Measurements from ENCODE around the gene COMMD9. TPM values are rescaled to one million over a fixed set of nuclear protein-coding genes. Genes with fewer than 3 reads are reported as not detected.
A peak's percentile ranks its signal among the peaks of the same experiment; 100 is the strongest.

COMMD9 gene
- total and polyA plus RNA-seq, 2 experiments from 2014 or later: 22.4 to 44.1 TPM

DNA sequence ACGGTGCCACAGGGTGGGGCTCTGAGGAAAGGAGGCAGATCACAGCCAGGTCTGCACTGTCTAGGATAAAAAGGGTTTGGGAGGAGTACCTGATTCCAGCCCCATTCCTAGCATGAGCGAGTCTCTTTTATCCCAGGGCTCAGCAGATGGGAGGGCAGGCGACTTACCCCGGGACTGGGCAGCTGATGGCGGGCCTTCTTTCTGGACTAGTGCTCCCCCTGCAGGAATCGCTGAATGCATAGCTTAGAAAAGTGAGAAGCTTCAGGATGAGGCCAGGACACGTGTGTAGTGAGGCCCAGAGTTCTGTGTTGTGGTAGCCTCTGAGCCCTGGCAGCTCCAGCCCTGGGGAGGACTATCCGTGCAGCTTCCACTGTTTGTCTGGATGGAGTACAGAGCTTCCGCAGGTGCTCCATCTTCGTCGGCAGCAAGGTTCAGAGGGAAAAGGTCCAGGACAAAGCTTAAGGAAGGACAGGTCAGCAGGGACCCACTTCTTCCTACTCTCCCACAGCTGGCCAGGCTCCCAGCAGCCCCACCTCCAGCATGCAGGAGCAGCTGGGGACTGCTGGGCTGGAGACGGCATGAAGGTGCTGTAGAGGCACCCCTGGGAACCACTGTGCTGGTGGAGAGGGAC is 30.4 kb downstream of the COMMD9 start:
- Histone ChIP-seq H3K4me1 (ENCODE audit: insufficient read depth) (no peaks in the 10 kb centered on the region), H3K9me2 (ENCODE audit: insufficient read depth) (no peaks in the 10 kb centered on the region), H3K27me3 (ENCODE audit: insufficient read depth) (no peaks in the 10 kb centered on the region), H2AFZ (0 out of 2 replicates have a peak overlapping the region, but pooled peaks have one; percentile 65), H3K4me2 (no peak overlapping the region), H3F3A (replicated peaks; ENCODE audit: low read depth) (no peaks in the 10 kb centered on the region), H4K20me1 (replicated peaks; ENCODE audit: insufficient read depth) (no peaks in the 10 kb centered on the region), H3K79me2 (replicated peaks; ENCODE audit: insufficient read depth) (no peaks in the 10 kb centered on the region), H3K27ac (ENCODE audit: low read depth) (no peak overlapping the region), H3K4me3 (no peak overlapping the region), H3K36me3 (ENCODE audit: insufficient read depth) (no peaks in the 10 kb centered on the region)
- peak; percentile 93 for ATAC-seq
- Mint-ChIP-seq H3K36me3 (ENCODE audit: low read depth) (peaks cover 3% of the 10 kb centered on the region; the same call in 2 of the 3 replicates), H3K27me3 (ENCODE audit: insufficient read depth, low read depth, poor library complexity) (peaks cover 18% of the 10 kb centered on the region), H3K9me3 (no peaks in the 10 kb centered on the region; the same call in 2 of the 3 replicates), H3K4me1 (peaks cover 9% of the 10 kb centered on the region), H3K4me3 (no peak overlapping the region), H3K27ac (no peak overlapping the region)
- TF ChIP-seq, protein P1, sequence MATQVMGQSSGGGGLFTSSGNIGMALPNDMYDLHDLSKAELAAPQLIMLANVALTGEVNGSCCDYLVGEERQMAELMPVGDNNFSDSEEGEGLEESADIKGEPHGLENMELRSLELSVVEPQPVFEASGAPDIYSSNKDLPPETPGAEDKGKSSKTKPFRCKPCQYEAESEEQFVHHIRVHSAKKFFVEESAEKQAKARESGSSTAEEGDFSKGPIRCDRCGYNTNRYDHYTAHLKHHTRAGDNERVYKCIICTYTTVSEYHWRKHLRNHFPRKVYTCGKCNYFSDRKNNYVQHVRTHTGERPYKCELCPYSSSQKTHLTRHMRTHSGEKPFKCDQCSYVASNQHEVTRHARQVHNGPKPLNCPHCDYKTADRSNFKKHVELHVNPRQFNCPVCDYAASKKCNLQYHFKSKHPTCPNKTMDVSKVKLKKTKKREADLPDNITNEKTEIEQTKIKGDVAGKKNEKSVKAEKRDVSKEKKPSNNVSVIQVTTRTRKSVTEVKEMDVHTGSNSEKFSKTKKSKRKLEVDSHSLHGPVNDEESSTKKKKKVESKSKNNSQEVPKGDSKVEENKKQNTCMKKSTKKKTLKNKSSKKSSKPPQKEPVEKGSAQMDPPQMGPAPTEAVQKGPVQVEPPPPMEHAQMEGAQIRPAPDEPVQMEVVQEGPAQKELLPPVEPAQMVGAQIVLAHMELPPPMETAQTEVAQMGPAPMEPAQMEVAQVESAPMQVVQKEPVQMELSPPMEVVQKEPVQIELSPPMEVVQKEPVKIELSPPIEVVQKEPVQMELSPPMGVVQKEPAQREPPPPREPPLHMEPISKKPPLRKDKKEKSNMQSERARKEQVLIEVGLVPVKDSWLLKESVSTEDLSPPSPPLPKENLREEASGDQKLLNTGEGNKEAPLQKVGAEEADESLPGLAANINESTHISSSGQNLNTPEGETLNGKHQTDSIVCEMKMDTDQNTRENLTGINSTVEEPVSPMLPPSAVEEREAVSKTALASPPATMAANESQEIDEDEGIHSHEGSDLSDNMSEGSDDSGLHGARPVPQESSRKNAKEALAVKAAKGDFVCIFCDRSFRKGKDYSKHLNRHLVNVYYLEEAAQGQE (IDR thresholded peaks at IDR 0.05; ENCODE audit: unreplicated experiment): no peak
- no peak for TF ChIP-seq JUNB (IDR thresholded peaks at IDR 0.05; ENCODE audit: unreplicated experiment)
- TF ChIP-seq, protein P2, sequence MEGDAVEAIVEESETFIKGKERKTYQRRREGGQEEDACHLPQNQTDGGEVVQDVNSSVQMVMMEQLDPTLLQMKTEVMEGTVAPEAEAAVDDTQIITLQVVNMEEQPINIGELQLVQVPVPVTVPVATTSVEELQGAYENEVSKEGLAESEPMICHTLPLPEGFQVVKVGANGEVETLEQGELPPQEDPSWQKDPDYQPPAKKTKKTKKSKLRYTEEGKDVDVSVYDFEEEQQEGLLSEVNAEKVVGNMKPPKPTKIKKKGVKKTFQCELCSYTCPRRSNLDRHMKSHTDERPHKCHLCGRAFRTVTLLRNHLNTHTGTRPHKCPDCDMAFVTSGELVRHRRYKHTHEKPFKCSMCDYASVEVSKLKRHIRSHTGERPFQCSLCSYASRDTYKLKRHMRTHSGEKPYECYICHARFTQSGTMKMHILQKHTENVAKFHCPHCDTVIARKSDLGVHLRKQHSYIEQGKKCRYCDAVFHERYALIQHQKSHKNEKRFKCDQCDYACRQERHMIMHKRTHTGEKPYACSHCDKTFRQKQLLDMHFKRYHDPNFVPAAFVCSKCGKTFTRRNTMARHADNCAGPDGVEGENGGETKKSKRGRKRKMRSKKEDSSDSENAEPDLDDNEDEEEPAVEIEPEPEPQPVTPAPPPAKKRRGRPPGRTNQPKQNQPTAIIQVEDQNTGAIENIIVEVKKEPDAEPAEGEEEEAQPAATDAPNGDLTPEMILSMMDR (conservative IDR thresholded peaks at IDR 0.05; ENCODE audit: low read depth in 2 of 2): peak; percentile 76 to 84
- DNase-seq (ENCODE audit: low spot score): peak; percentile 89

DNA sequence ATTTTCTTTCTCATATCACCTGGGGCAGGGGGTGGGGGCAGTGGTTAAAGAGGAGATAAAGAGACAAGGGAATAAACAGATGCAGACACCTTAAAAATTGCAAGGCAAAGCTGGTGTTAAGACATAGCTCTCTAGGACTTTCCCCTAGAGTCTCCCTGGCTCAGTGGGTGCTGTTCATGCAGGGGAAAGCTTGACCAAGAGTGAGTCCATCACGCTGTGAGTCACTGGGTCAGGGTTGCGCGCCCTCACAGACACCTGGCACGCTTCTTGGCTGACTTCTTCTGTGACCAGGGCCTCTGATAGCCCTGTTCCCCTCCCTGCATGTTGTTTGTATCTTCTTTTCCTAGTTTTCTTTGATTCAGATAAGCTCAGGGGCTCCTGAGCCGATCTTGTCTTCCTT is 31.9 kb downstream of the COMMD9 start:
- Mint-ChIP-seq H3K4me1 (peaks cover 9% of the 10 kb centered on the region), H3K27ac (no peak overlapping the region; the same call in 1 of the 2 replicates), H3K27me3 (ENCODE audit: insufficient read depth, low read depth, poor library complexity) (peaks cover 11% of the 10 kb centered on the region)

More for the DNA sequence above, 31.9 kb downstream of the COMMD9 start:
- Histone ChIP-seq H3K4me2 (no peak overlapping the region), H3K79me2 (replicated peaks; ENCODE audit: insufficient read depth) (no peaks in the 10 kb centered on the region), H3F3A (replicated peaks; ENCODE audit: low read depth) (no peaks in the 10 kb centered on the region), H3K9me2 (ENCODE audit: insufficient read depth) (no peaks in the 10 kb centered on the region), H3K36me3 (ENCODE audit: insufficient read depth) (no peaks in the 10 kb centered on the region), H3K27me3 (ENCODE audit: insufficient read depth) (no peaks in the 10 kb centered on the region), H3K4me3 (no peak overlapping the region), H4K20me1 (replicated peaks; ENCODE audit: insufficient read depth) (no peaks in the 10 kb centered on the region), H2AFZ (no peak overlapping the region), H3K27ac (ENCODE audit: low read depth) (no peak overlapping the region), H3K4me1 (ENCODE audit: insufficient read depth) (no peaks in the 10 kb centered on the region)
- no peak for TF ChIP-seq EZH2 (IDR thresholded peaks at IDR 0.05; ENCODE audit: low read depth, unreplicated experiment)
- TF ChIP-seq, protein P1 (IDR thresholded peaks at IDR 0.05; ENCODE audit: unreplicated experiment): no peak
- no peak for TF ChIP-seq STAT1 (IDR thresholded peaks at IDR 0.05; ENCODE audit: unreplicated experiment)
- TF ChIP-seq JUNB (IDR thresholded peaks at IDR 0.05; ENCODE audit: unreplicated experiment): no peak
- no peak for TF ChIP-seq ZNF114 (CRISPR knock-in tag; IDR thresholded peaks at IDR 0.05)
- TF ChIP-seq ZNF331 (CRISPR knock-in tag; IDR thresholded peaks at IDR 0.05; ENCODE audit: low read depth): no peak
- TF ChIP-seq NANOG (IDR thresholded peaks at IDR 0.05; ENCODE audit: borderline replicate concordance): no peak
- TF ChIP-seq POLR2AphosphoS5 (IDR thresholded peaks at IDR 0.05; ENCODE audit: low read depth): no peak
- Mint-ChIP-seq H3K36me3 (ENCODE audit: low read depth) (peaks cover 3% of the 10 kb centered on the region; the same call in 1 of the 3 replicates), H3K9me3 (no peaks in the 10 kb centered on the region; the same call in 2 of the 3 replicates), H3K4me3 (no peak overlapping the region)
- no peak for ATAC-seq
- no peak for DNase-seq (ENCODE audit: low spot score)

Data from GM23338 (cell line).